IMR-90 (cell line): Measurements from ENCODE around the gene UBE2L3. TPM values are rescaled to one million over a fixed set of nuclear protein-coding genes. Genes with fewer than 3 reads are reported as not detected.

Experiments
- ATAC-seq: fragments of 200-7000 bp; cut with Tn5 transposase; 2 replicates; pipeline ENCODE4 v1.9.1; 2020; ENCODE audit warnings: low read depth, mild to moderate bottlenecking, moderate library complexity
- BruUV-seq: library from RNA; stranded (reverse); fragments of 400-500 nt; replicated peaks from 2 replicates; lab custom pipeline; 2021; lab: Mats Ljungman, UMichigan
- CTCF ChIA-PET: fragments of 300-600 bp; formaldehyde crosslinking; extraction: SDS; loops from one replicate; lab custom pipeline; 2021; ENCODE audit warnings: antibody characterized with exemption; lab: Yijun Ruan, JAX
- POLR2A ChIA-PET: fragments of 300-600 bp; sonication (Branson Sonifier 250); formaldehyde crosslinking; loops from one replicate; lab custom pipeline; 2022; ENCODE audit warnings: antibody characterized with exemption; ENCODE audit not compliant: unreplicated experiment; lab: Charles Lee
- DNase-seq: peaks from one replicate; pipeline ENCODE4 v3.0.0; 2013
- H2AFZ ChIP-seq: replicated peaks from 2 replicates; pipeline ENCODE3; 2013; ENCODE audit warnings: low read length, mild to moderate bottlenecking; ENCODE audit not compliant: poor library complexity
- H2AK5ac ChIP-seq: 2 replicates; pipeline ENCODE4 v1.6.1; 2013; ENCODE audit warnings: low read depth, low read length, inconsistent platforms
- H2AK9ac ChIP-seq: replicated peaks from 2 replicates; pipeline ENCODE3; 2013; ENCODE audit warnings: mild to moderate bottlenecking, low read depth, low read length, moderate library complexity; ENCODE audit not compliant: poor library complexity
- H2BK120ac ChIP-seq: 2 replicates; pipeline ENCODE4 v1.6.1; 2013; ENCODE audit warnings: low read depth, low read length, inconsistent platforms
- H2BK15ac ChIP-seq: 3 replicates; pipeline ENCODE4 v1.6.1; 2013; ENCODE audit warnings: low read depth, low read length, inconsistent platforms
- H2BK20ac ChIP-seq: 2 replicates; pipeline ENCODE4 v1.6.1; 2013; ENCODE audit warnings: low read depth, mild to moderate bottlenecking, inconsistent platforms, low read length, moderate library complexity
- H2BK5ac ChIP-seq: 2 replicates; pipeline ENCODE4 v1.6.1; 2013; ENCODE audit warnings: mild to moderate bottlenecking, low read depth, low read length, inconsistent platforms; ENCODE audit not compliant: poor library complexity, severe bottlenecking
- H3K14ac ChIP-seq: replicated peaks from 2 replicates; pipeline ENCODE4 v1.6.1; 2013; ENCODE audit warnings: low read depth, low read length, inconsistent platforms
- H3K18ac ChIP-seq: 2 replicates; pipeline ENCODE4 v1.6.1; 2013; ENCODE audit warnings: low read depth, low read length, control low read depth
- H3K23ac ChIP-seq: 2 replicates; pipeline ENCODE4 v1.6.1; 2013; ENCODE audit warnings: low read depth, low read length, inconsistent platforms
- H3K27ac ChIP-seq: 2 replicates; pipeline ENCODE4 v1.5.1; 2013; ENCODE audit warnings: mild to moderate bottlenecking, control low read depth, low read length; ENCODE audit not compliant: insufficient read depth
- H3K27me3 ChIP-seq: 2 replicates; pipeline ENCODE4 v1.6.1; 2013; ENCODE audit warnings: low read length; ENCODE audit not compliant: control insufficient read depth, insufficient read depth
- H3K36me3 ChIP-seq: 2 replicates; pipeline ENCODE4 v1.6.1; 2013; ENCODE audit warnings: low read length, mixed read lengths; ENCODE audit not compliant: control insufficient read depth, insufficient read depth
- H3K4ac ChIP-seq: 2 replicates; pipeline ENCODE4 v1.6.1; 2013; ENCODE audit warnings: low read depth, low read length, inconsistent platforms
- H3K4me1 ChIP-seq: 2 replicates; pipeline ENCODE4 v1.6.1; 2013; ENCODE audit warnings: low read length, mixed read lengths; ENCODE audit not compliant: control insufficient read depth, insufficient read depth
- H3K4me2 ChIP-seq: 2 replicates; pipeline ENCODE4 v1.6.1; 2013; ENCODE audit warnings: low read depth, mild to moderate bottlenecking, control low read depth, low read length, moderate library complexity
- H3K4me3 ChIP-seq: 2 replicates; pipeline ENCODE4 v1.5.1; 2013; ENCODE audit warnings: low read depth, mild to moderate bottlenecking, control low read depth, low read length, moderate library complexity; ENCODE audit not compliant: insufficient read depth
- H3K56ac ChIP-seq: 2 replicates; pipeline ENCODE4 v1.6.1; 2013; ENCODE audit warnings: low read length, inconsistent platforms; ENCODE audit not compliant: insufficient read depth; ENCODE audit errors: extremely low read depth
- H3K79me1 ChIP-seq, 2 experiments: 2 replicates each; pipeline ENCODE4 v1.6.1; 2013; ENCODE audit warnings: low read length in 2 of 2, inconsistent platforms in 1 of 2, low read depth in 1 of 2
- H3K9ac ChIP-seq: 2 replicates; pipeline ENCODE4 v1.6.1; 2013; ENCODE audit warnings: low read depth, low read length, control low read depth
- H3K9me1 ChIP-seq: 2 replicates; pipeline ENCODE4 v1.6.1; 2013; ENCODE audit warnings: low read length, inconsistent platforms; ENCODE audit not compliant: insufficient read depth
- H3K9me3 ChIP-seq: 2 replicates; pipeline ENCODE4 v1.6.1; 2013; ENCODE audit warnings: low read length; ENCODE audit not compliant: control insufficient read depth, insufficient read depth
- H4K20me1 ChIP-seq: 2 replicates; pipeline ENCODE4 v1.6.1; 2013; ENCODE audit warnings: low read length, inconsistent platforms; ENCODE audit not compliant: insufficient read depth
- H4K5ac ChIP-seq: 2 replicates; pipeline ENCODE4 v1.6.1; 2013; ENCODE audit warnings: mild to moderate bottlenecking, low read depth, low read length, control low read depth
- H4K8ac ChIP-seq, 2 experiments: 2 replicates each; pipeline ENCODE4 v1.6.1; 2013; ENCODE audit warnings: low read depth in 2 of 2, low read length in 2 of 2, control low read depth in 1 of 2, inconsistent platforms in 1 of 2
- H4K91ac ChIP-seq: 2 replicates; pipeline ENCODE4 v1.6.1; 2013; ENCODE audit warnings: low read depth, low read length, inconsistent platforms; ENCODE audit not compliant: insufficient read depth
- BHLHE40 ChIP-seq: fragments of 150-350 bp; IDR thresholded peaks from 2 replicates; pipeline ENCODE4 v1.6.1; 2016; ENCODE audit warnings: mild to moderate bottlenecking, low read depth, low read length
- CEBPB ChIP-seq: IDR thresholded peaks from 2 replicates; pipeline ENCODE4 v1.6.1; 2012; ENCODE audit warnings: low read depth, low read length, improper control_type of control experiment
- CHD1 ChIP-seq: IDR thresholded peaks from 2 replicates; pipeline ENCODE4 v1.6.1; 2012; ENCODE audit warnings: low read depth, low read length, improper control_type of control experiment
- FOS ChIP-seq: fragments of 150-350 bp; IDR thresholded peaks from 2 replicates; pipeline ENCODE4 v1.6.1; 2016; ENCODE audit warnings: low read depth, low read length
- MAFK ChIP-seq: IDR thresholded peaks from 2 replicates; pipeline ENCODE4 v1.6.1; 2012; ENCODE audit warnings: low read depth, low read length, improper control_type of control experiment
- MAZ ChIP-seq: IDR thresholded peaks from 2 replicates; pipeline ENCODE4 v1.6.1; 2012; ENCODE audit warnings: low read depth, mild to moderate bottlenecking, low read length, improper control_type of control experiment, moderate library complexity, borderline replicate concordance
- MXI1 ChIP-seq: IDR thresholded peaks from 2 replicates; pipeline ENCODE4 v1.6.1; 2012; ENCODE audit warnings: low read depth, mild to moderate bottlenecking, low read length, moderate library complexity, borderline replicate concordance
- NFE2L2 ChIP-seq: fragments of 150-350 bp; IDR thresholded peaks from 2 replicates; pipeline ENCODE4 v1.6.1; 2016; ENCODE audit warnings: low read depth, mild to moderate bottlenecking, low read length
- POLR2A ChIP-seq: IDR thresholded peaks from 2 replicates; pipeline ENCODE4 v1.6.1; 2012; ENCODE audit warnings: mild to moderate bottlenecking, low read depth, low read length
- RAD21 ChIP-seq: IDR thresholded peaks from 2 replicates; pipeline ENCODE4 v1.6.1; 2012; ENCODE audit warnings: low read length, improper control_type of control experiment
- RCOR1 ChIP-seq: IDR thresholded peaks from 2 replicates; pipeline ENCODE4 v1.6.1; 2012; ENCODE audit warnings: mild to moderate bottlenecking, low read length, improper control_type of control experiment; ENCODE audit not compliant: insufficient replicate concordance
- RFX5 ChIP-seq: IDR thresholded peaks from 2 replicates; pipeline ENCODE4 v1.8.0; 2012; ENCODE audit warnings: low read depth, mild to moderate bottlenecking, low read length, moderate library complexity
- SMC3 ChIP-seq: fragments of 150-350 bp; IDR thresholded peaks from 2 replicates; pipeline ENCODE4 v1.6.1; 2016; ENCODE audit warnings: low read depth, mild to moderate bottlenecking, antibody characterized with exemption, low read length, moderate library complexity
- WGBS, 2 experiments: methylation state at CpG; one replicate each; pipeline versions ENCODE4 v1.1.5 to v1.1.7; 2013; ENCODE audit warnings: missing lambda C conversion rate in 2 of 2; ENCODE audit not compliant: insufficient read length in 1 of 2; ENCODE audit errors: extremely low coverage in 2 of 2; 5-methylcytosine and 5-hydroxymethylcytosine counted together
- dilution Hi-C: fragments of 300-500 bp; cut with HindIII; formaldehyde crosslinking; loops from one replicate; pipeline ENCODE4 v1.14.3; 2018; ENCODE audit warnings: low sequenced_read_pairs; ENCODE audit not compliant: unreplicated experiment
- in situ Hi-C: fragments of 300-500 bp; cut with MboI; formaldehyde crosslinking; loops from 3 replicates; pipeline ENCODE4 v1.14.3; 2019; ENCODE audit warnings: low sequenced_read_pairs, inconsistent platforms, mixed read lengths
- intact Hi-C: fragments of 100-400 bp; cut with micrococcal nuclease; formaldehyde crosslinking; loops from 2 replicates; pipeline ENCODE4 v1.10.0; 2022
- polyA plus RNA-seq, 3 experiments: library from polyadenylated mRNA; depleted of rRNA; stranded (reverse); fragments of >200 nt; gene quantifications; 2 replicates each; pipeline ENCODE4 v1.2.3, GENCODE V29; 2012; ENCODE audit warnings: low replicate concordance in 1 of 3
- total RNA-seq: library from RNA; depleted of rRNA; stranded (reverse); fragments of >200 nt; gene quantifications from 2 replicates; pipeline ENCODE4 v1.2.3, GENCODE V29; 2012
- TF ChIP-seq, protein P1 (sequence below): fragments of 150-350 bp; IDR thresholded peaks from 2 replicates; pipeline ENCODE4 v1.6.1; 2016; ENCODE audit warnings: low read depth, mild to moderate bottlenecking, low read length, moderate library complexity, borderline replicate concordance
- TF ChIP-seq, protein P2 (sequence below): conservative IDR thresholded peaks from 2 replicates; pipeline ENCODE4 v1.5.1; 2012; ENCODE audit warnings: mild to moderate bottlenecking, low read depth, low read length, improper control_type of control experiment
- TF ChIP-seq, protein P3 (sequence below): fragments of 150-350 bp; IDR thresholded peaks from 2 replicates; pipeline ENCODE4 v1.6.1; 2017; ENCODE audit warnings: mild to moderate bottlenecking, antibody characterized with exemption, low read length, low read depth

Gene UBE2L3
- total and polyA plus RNA-seq, 2 of the 4 experiments (the other 2 are of a cell fraction) = 29.0 to 72.9 TPM

DNA sequence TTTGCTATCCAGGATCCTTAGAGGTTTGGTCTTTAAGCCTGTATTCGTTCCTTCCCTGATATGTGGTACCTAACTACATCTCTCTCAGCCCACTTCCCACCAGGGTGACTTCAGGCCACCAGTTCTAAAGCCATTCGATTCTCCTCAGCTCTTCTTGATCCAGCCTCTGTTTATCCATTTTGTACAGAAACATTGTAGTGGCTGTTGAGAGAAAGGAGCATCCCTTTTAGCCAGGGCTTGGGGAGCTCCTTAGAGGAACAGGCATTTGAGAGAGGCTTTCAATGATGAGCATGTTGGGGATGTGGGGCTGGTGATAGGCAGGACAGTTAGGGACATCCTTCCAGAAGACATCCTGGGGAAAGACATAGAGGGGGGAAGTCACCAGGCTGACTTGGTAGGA lies 17.9 kb downstream of the UBE2L3 start:
- no peak overlapping the region for H2BK15ac ChIP-seq
- no peak overlapping the region for H4K8ac ChIP-seq
- no CpG with 5 or more reads among the region's 2 CpGs for WGBS, 2 experiments
- in situ Hi-C loops = no loop called here
- peaks cover 18% of the 10 kb centered on the region for H3K4me1 ChIP-seq
- H3K27me3 ChIP-seq = no peaks in the 10 kb centered on the region
- H3K4ac ChIP-seq = no peak overlapping the region
- no peak overlapping the region for H3K27ac ChIP-seq
- no peak overlapping the region for H2AK9ac ChIP-seq
- peaks cover 2% of the 10 kb centered on the region; the same call in 1 of the 2 replicates for H3K36me3 ChIP-seq
- H4K5ac ChIP-seq = no peak overlapping the region
- H2BK120ac ChIP-seq = no peak overlapping the region
- H3K23ac ChIP-seq = no peak overlapping the region
- H3K4me3 ChIP-seq = no peak overlapping the region
- H3K9me1 ChIP-seq = peaks cover 21% of the 10 kb centered on the region
- dilution Hi-C loops = no loop called here
- H2AK5ac ChIP-seq = no peak overlapping the region
- no TSS peak for BruUV-seq
- ChIA-PET CTCF (no interaction called here), POLR2A (no interaction called here)
- H3K79me1 ChIP-seq = peaks cover 7 to 50% of the 10 kb centered on the region in 2 experiments; a peak in 3 of 4 replicates
- H2AFZ ChIP-seq = no peak overlapping the region
- no peak overlapping the region for H3K18ac ChIP-seq
- ATAC-seq = no peak
- TF ChIP-seq, protein P1, sequence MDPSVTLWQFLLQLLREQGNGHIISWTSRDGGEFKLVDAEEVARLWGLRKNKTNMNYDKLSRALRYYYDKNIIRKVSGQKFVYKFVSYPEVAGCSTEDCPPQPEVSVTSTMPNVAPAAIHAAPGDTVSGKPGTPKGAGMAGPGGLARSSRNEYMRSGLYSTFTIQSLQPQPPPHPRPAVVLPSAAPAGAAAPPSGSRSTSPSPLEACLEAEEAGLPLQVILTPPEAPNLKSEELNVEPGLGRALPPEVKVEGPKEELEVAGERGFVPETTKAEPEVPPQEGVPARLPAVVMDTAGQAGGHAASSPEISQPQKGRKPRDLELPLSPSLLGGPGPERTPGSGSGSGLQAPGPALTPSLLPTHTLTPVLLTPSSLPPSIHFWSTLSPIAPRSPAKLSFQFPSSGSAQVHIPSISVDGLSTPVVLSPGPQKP = no peak
- TF ChIP-seq MAFK (no peak), MAZ (no peak), CHD1 (no peak), SMC3 (no peak), MXI1 (no peak), RFX5 (no peak), FOS (no peak), RCOR1 (no peak), NFE2L2 (no peak), RAD21 (no peak), CEBPB (no peak), POLR2A (no peak), BHLHE40 (no peak)
- TF ChIP-seq, protein P2, sequence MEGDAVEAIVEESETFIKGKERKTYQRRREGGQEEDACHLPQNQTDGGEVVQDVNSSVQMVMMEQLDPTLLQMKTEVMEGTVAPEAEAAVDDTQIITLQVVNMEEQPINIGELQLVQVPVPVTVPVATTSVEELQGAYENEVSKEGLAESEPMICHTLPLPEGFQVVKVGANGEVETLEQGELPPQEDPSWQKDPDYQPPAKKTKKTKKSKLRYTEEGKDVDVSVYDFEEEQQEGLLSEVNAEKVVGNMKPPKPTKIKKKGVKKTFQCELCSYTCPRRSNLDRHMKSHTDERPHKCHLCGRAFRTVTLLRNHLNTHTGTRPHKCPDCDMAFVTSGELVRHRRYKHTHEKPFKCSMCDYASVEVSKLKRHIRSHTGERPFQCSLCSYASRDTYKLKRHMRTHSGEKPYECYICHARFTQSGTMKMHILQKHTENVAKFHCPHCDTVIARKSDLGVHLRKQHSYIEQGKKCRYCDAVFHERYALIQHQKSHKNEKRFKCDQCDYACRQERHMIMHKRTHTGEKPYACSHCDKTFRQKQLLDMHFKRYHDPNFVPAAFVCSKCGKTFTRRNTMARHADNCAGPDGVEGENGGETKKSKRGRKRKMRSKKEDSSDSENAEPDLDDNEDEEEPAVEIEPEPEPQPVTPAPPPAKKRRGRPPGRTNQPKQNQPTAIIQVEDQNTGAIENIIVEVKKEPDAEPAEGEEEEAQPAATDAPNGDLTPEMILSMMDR = no peak
- TF ChIP-seq, protein P3, sequence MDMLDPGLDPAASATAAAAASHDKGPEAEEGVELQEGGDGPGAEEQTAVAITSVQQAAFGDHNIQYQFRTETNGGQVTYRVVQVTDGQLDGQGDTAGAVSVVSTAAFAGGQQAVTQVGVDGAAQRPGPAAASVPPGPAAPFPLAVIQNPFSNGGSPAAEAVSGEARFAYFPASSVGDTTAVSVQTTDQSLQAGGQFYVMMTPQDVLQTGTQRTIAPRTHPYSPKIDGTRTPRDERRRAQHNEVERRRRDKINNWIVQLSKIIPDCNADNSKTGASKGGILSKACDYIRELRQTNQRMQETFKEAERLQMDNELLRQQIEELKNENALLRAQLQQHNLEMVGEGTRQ = no peak
- H4K20me1 ChIP-seq = peaks cover 94% of the 10 kb centered on the region
- H3K56ac ChIP-seq = no peak overlapping the region
- no peak overlapping the region for H3K14ac ChIP-seq
- H4K91ac ChIP-seq = no peak overlapping the region
- intact Hi-C loops = no loop called here
- no peaks in the 10 kb centered on the region for H3K9me3 ChIP-seq
- H3K4me2 ChIP-seq = no peak overlapping the region
- DNase-seq = no peak
- H3K9ac ChIP-seq = no peak overlapping the region
- H2BK20ac ChIP-seq = no peak overlapping the region
- no peak overlapping the region for H2BK5ac ChIP-seq
